ENCODE measurements around the gene TNFRSF9.

GRCh38 chr1:7916501-7916830 is 24.2 kb downstream of the TNFRSF9 start:
- TF ChIP-seq CTCF (IDR thresholded peaks at IDR 0.05 in 8 of 11, conservative IDR thresholded peaks at IDR 0.05 in 3 of 11) = no peak
- TF ChIP-seq POLR2A (IDR thresholded peaks at IDR 0.05) = no peak
